ENCODE measurements around the gene PROSER1.
A peak's percentile ranks its signal among the peaks of the same experiment; 100 is the strongest.
"Not testable (repeated sequence)": the region's sequence is repeated elsewhere in the genome, so short reads cannot be mapped to it uniquely, and the experiment has no call there.

Gene PROSER1

GRCh38 chr13:39037880-39038568, at the start of gene PROSER1, which contains the start of gene NHLRC3:
Gene PROSER1 (minus strand): TSS chr13:39038089. CDS start chr13:39037242, 847 bp downstream.
Gene NHLRC3 (plus strand): TSS chr13:39038456. CDS start chr13:39038640, 184 bp downstream.
- peak; percentile 77 for DNase-seq (ENCODE audit: low read depth)

- not testable (repeated sequence) for DNase-seq (ENCODE audit: low read depth)
Measured at GRCh38 chr13:39086251-39086945, 48.5 kb upstream of the PROSER1 start.

- no peak for DNase-seq (ENCODE audit: low read depth)
Measured at GRCh38 chr13:39073983-39074382, 36.1 kb upstream of the PROSER1 start.

GRCh38 chr13:39072842-39073241, 35.0 kb upstream of the PROSER1 start:
- DNase-seq (ENCODE audit: low read depth) = no peak

GRCh38 chr13:39062004-39062403, 24.1 kb upstream of the PROSER1 start:
- no peak for DNase-seq (ENCODE audit: low read depth)

- no peak for DNase-seq (ENCODE audit: low read depth)
Measured at GRCh38 chr13:39058040-39058439, 20.2 kb upstream of the PROSER1 start.

- DNase-seq (ENCODE audit: low read depth) = no peak
Measured at GRCh38 chr13:39056018-39056417, 18.1 kb upstream of the PROSER1 start.

GRCh38 chr13:39054112-39054511, 16.2 kb upstream of the PROSER1 start:
- DNase-seq (ENCODE audit: low read depth) = no peak

GRCh38 chr13:39052944-39053343, 15.1 kb upstream of the PROSER1 start:
- DNase-seq (ENCODE audit: low read depth) = no peak

GRCh38 chr13:39051157-39051556, 13.3 kb upstream of the PROSER1 start:
- no peak for DNase-seq (ENCODE audit: low read depth)

GRCh38 chr13:39049274-39049673, 11.4 kb upstream of the PROSER1 start:
- no peak for DNase-seq (ENCODE audit: low read depth)

GRCh38 chr13:39048806-39049205, 10.9 kb upstream of the PROSER1 start:
- DNase-seq (ENCODE audit: low read depth) = no peak

- no peak for DNase-seq (ENCODE audit: low read depth)
Measured at GRCh38 chr13:39047560-39047959, 9.7 kb upstream of the PROSER1 start.

- no peak for DNase-seq (ENCODE audit: low read depth)
Measured at GRCh38 chr13:39044536-39044935, 6.6 kb upstream of the PROSER1 start.

- no peak for DNase-seq (ENCODE audit: low read depth)
Measured at GRCh38 chr13:39040206-39040605, 2.3 kb upstream of the PROSER1 start.

GRCh38 chr13:39039041-39039440, 1.2 kb upstream of the PROSER1 start:
- no peak for DNase-seq (ENCODE audit: low read depth)

- peak; percentile 36 for DNase-seq (ENCODE audit: low read depth)
Measured at GRCh38 chr13:39038569-39039030, 711 bp upstream of the PROSER1 start.

GRCh38 chr13:39037410-39037879, 444 bp downstream of the PROSER1 start:
- peak; percentile 1 for DNase-seq (ENCODE audit: low read depth)

GRCh38 chr13:39036212-39036611, 1.7 kb downstream of the PROSER1 start:
- DNase-seq (ENCODE audit: low read depth) = no peak

GRCh38 chr13:39035799-39036198, 2.1 kb downstream of the PROSER1 start:
- DNase-seq (ENCODE audit: low read depth) = no peak

- DNase-seq (ENCODE audit: low read depth) = no peak
Measured at GRCh38 chr13:39035204-39035603, 2.7 kb downstream of the PROSER1 start.

GRCh38 chr13:39034085-39034484, 3.8 kb downstream of the PROSER1 start:
- DNase-seq (ENCODE audit: low read depth) = no peak

- no peak for DNase-seq (ENCODE audit: low read depth)
Measured at GRCh38 chr13:39032150-39032549, 5.7 kb downstream of the PROSER1 start.

Data from activated gamma-delta T cell treated with anti-CD3 and anti-CD28 coated beads, Interleukin-2, amount 50 U/mL, for 16 hours (primary cell).